A673 (cell line): ENCODE results near the gene TENM4. TPM values are rescaled to one million over a fixed set of nuclear protein-coding genes. Genes with fewer than 3 reads are reported as not detected.

ENCODE experiments used
- BruUV-seq: library from RNA; stranded (reverse); fragments of 400-500 nt; replicated peaks from 2 replicates; lab custom pipeline; 2021; lab: Mats Ljungman, UMichigan
- CTCF ChIA-PET: fragments of 300-600 bp; sonication (Branson Sonifier 250); formaldehyde crosslinking; loops from one replicate; lab custom pipeline; 2022; ENCODE audit warnings: antibody characterized with exemption; lab: Charles Lee
- POLR2A ChIA-PET: fragments of 300-600 bp; sonication (Branson Sonifier 250); formaldehyde crosslinking; loops from one replicate; lab custom pipeline; 2022; ENCODE audit warnings: antibody characterized with exemption; ENCODE audit not compliant: low non-redundant PET; lab: Charles Lee
- DNase-seq: peaks from one replicate; pipeline ENCODE4 v3.0.0-alpha.2; 2015; ENCODE audit warnings: low spot score
- H3K27ac ChIP-seq: fragments of 200-600 bp; sonication (generic); 2 replicates; pipeline ENCODE4 v1.5.1; 2016; ENCODE audit warnings: mixed run types, low read depth, mild to moderate bottlenecking, mixed read lengths, antibody characterized with exemption, low read length; ENCODE audit not compliant: poor library complexity, severe bottlenecking
- H3K27me3 ChIP-seq: fragments of 200-600 bp; sonication (generic); replicated peaks from 2 replicates; pipeline ENCODE4 v1.6.1; 2017; ENCODE audit warnings: mixed run types, low read depth, mild to moderate bottlenecking, mixed read lengths, antibody characterized with exemption, low read length; ENCODE audit not compliant: insufficient read depth, poor library complexity
- H3K36me3 ChIP-seq: fragments of 200-600 bp; sonication (generic); 2 replicates; pipeline ENCODE4 v1.6.1; 2016; ENCODE audit warnings: mixed run types, mild to moderate bottlenecking, mixed read lengths, antibody characterized with exemption, low read length; ENCODE audit not compliant: insufficient read depth, poor library complexity, severe bottlenecking
- H3K4me1 ChIP-seq: fragments of 200-600 bp; sonication (generic); 2 replicates; pipeline ENCODE4 v1.6.1; 2017; ENCODE audit warnings: mixed run types, mild to moderate bottlenecking, mixed read lengths, antibody characterized with exemption, low read length; ENCODE audit not compliant: insufficient read depth, poor library complexity, severe bottlenecking
- H3K4me3 ChIP-seq: fragments of 200-600 bp; sonication (generic); 2 replicates; pipeline ENCODE4 v1.5.1; 2016; ENCODE audit warnings: low read depth, mixed run types, mild to moderate bottlenecking, mixed read lengths, low read length; ENCODE audit not compliant: poor library complexity, severe bottlenecking
- H3K9me3 ChIP-seq: fragments of 200-600 bp; sonication (generic); 2 replicates; pipeline ENCODE4 v1.6.1; 2016; ENCODE audit warnings: mixed run types, low read depth, mild to moderate bottlenecking, mixed read lengths, antibody characterized with exemption, low read length; ENCODE audit not compliant: poor library complexity, severe bottlenecking
- CTCF ChIP-seq: fragments of 300-800, 200-600 bp; sonication (generic); conservative IDR thresholded peaks from 2 replicates; pipeline ENCODE4 v1.5.1; 2017; ENCODE audit warnings: low read depth, mild to moderate bottlenecking, antibody characterized with exemption, low read length, moderate library complexity, mixed read lengths
- EZH2 ChIP-seq: fragments of 200-600 bp; sonication (generic); IDR thresholded peaks from 2 replicates; pipeline ENCODE4 v1.6.1; 2017; ENCODE audit warnings: borderline replicate concordance, low read depth, mild to moderate bottlenecking, mixed read lengths, antibody characterized with exemption, low read length; ENCODE audit not compliant: poor library complexity, severe bottlenecking
- intact Hi-C: fragments of 100-400 bp; cut with micrococcal nuclease; formaldehyde crosslinking; loops from one replicate; pipeline ENCODE4 v1.10.0; 2022; ENCODE audit not compliant: unreplicated experiment
- total RNA-seq: library from RNA; stranded (reverse); gene quantifications from 2 replicates; pipeline ENCODE4 v1.2.3, GENCODE V29; 2021

The TENM4 gene
- total RNA-seq, 1 experiment from 2014 or later = 0.11 TPM

- intact Hi-C loops = no loop called here
- Histone ChIP-seq H3K4me3 (no peak overlapping the region), H3K36me3 (no peaks in the 10 kb centered on the region), H3K27me3 (no peaks in the 10 kb centered on the region), H3K4me1 (peaks cover 13% of the 10 kb centered on the region), H3K27ac (no peak overlapping the region), H3K9me3 (no peaks in the 10 kb centered on the region)
- no peak for DNase-seq
- POLR2A ChIA-PET = interaction anchor here (0.6 kb wide), 1 partner anchor 55 kb away, joined by 3 read pairs; no protein-coding TSS in a partner anchor
- BruUV-seq = no TSS peak
- TF ChIP-seq CTCF (no peak), EZH2 (no peak)
- CTCF ChIA-PET = no interaction called here
These were observed 640.1 kb downstream of the TENM4 start for GRCh38 chr11:78800756-78801155.

- peak; percentile 21 for DNase-seq
- BruUV-seq = no TSS peak
- Histone ChIP-seq H3K4me1 (peaks cover 13% of the 10 kb centered on the region), H3K9me3 (no peaks in the 10 kb centered on the region), H3K4me3 (no peak overlapping the region), H3K27me3 (no peaks in the 10 kb centered on the region), H3K36me3 (no peaks in the 10 kb centered on the region), H3K27ac (no peak overlapping the region)
- intact Hi-C loops = no loop called here
- no peak for TF ChIP-seq EZH2
- no peak for TF ChIP-seq CTCF
- POLR2A ChIA-PET = interaction anchor here (0.6 kb wide), 1 partner anchor 56 kb away, joined by 3 read pairs; no protein-coding TSS in a partner anchor
- CTCF ChIA-PET = no interaction called here
These were observed 640.6 kb downstream of the TENM4 start for GRCh38 chr11:78800096-78800690.

- BruUV-seq = no TSS peak
- Histone ChIP-seq H3K9me3 (no peaks in the 10 kb centered on the region), H3K27me3 (no peaks in the 10 kb centered on the region), H3K4me1 (peaks cover 13% of the 10 kb centered on the region), H3K4me3 (no peak overlapping the region), H3K27ac (no peak overlapping the region), H3K36me3 (no peaks in the 10 kb centered on the region)
- peak; percentile 98 for TF ChIP-seq CTCF
- TF ChIP-seq EZH2 = no peak
- ChIA-PET CTCF (interaction anchor here (0.5 kb wide), 1 partner anchor 12 kb away, joined by 4 read pairs; no protein-coding TSS in a partner anchor), POLR2A (no interaction called here)
- DNase-seq = peak; percentile 81
- intact Hi-C loops = no loop called here
These were observed 642.2 kb downstream of the TENM4 start for GRCh38 chr11:78798663-78799062.
